Glomerular visceral epithelial cell (primary cell): Measurements from ENCODE around the gene NSDHL.
"Not testable (repeated sequence)": the region's sequence is repeated elsewhere in the genome, so short reads cannot be mapped to it uniquely, and the experiment has no call there.

Source experiments
- DNase-seq: peaks from one replicate; pipeline ENCODE4 v3.0.0-alpha.2; 2016; ENCODE audit errors: extremely low spot score

The NSDHL gene

DNA sequence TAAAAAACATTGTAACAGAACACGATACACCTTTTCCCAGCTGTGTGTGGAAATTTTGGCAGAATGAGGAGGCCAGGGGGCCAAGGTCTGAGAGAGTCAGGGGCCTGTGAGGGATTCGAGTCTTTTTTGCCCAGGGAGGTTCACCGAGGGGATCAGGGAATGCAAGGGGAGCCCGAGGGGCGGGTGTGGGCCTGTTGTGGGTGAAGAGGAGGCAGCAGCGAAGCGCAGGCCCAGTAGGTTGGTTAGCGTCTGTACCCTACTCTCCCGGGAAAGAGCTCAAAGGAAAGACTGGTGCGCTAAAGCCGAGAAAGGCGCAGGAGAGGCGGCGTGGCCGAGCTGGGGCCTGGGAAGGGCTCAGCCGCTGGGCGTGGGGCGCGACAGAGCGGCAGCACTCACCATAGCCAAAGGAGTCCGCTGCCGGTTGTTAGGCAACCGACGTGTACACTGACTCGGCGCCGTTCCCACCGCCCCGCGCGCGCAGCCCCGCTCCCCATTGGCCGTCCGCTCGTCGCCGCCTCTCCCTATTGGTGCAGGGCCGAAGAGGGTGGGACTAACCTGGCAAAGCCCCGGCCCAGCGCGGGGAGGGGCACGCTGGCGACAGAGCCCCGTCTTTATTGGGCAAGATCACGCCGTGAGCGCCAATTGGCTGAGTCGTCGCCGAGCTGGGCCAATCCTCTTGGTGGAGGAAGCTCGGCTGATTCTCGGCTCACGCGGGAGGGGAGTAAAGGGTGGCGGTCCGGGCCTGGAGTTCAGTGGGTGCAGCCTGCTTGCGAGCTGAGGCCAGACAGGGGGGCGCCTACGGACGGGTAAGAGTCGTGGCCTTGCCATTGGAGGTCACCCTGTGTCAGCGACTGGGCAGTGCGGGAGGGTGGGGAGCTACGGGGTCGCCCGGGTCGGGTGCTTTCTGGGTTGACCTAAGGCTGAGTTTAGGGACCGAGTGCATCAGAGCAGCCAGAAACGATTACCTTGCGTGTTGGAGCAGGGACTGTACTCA is at the start of gene NSDHL, which contains the start of gene CETN2:
TSS of gene NSDHL (plus strand) at position 752 of the 994 bp plus-strand sequence. CDS start 15,262 bp downstream, outside the sequence.
TSS of gene CETN2 (minus strand) at position 446 of the 994 bp plus-strand sequence. CDS start at position 399, 47 bp downstream.
- DNase-seq, result peak; percentile 94

DNA sequence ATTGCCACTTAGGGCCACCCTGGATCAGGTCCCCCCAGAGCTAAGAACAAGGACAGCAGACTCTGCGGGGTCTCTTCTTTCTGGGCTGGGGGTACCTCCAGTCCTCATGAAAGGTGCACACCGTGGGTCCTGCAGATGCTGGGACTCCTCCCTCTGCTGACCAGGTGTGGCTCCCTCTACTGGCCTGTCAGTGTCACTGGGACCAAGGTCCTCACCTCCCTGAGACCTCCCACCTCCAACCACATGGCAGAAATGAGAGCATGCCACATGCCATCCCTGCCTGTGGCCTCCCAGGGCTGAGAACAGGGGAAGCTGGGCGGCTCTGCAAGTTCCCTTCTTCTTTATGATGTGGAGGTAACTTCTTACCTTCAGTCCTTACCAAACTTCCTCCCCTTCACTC is 43.8 kb upstream of the NSDHL start:
- not testable (repeated sequence) for DNase-seq

GRCh38 chrX:152798945-152799344 is 31.9 kb upstream of the NSDHL start:
- no peak for DNase-seq

DNA sequence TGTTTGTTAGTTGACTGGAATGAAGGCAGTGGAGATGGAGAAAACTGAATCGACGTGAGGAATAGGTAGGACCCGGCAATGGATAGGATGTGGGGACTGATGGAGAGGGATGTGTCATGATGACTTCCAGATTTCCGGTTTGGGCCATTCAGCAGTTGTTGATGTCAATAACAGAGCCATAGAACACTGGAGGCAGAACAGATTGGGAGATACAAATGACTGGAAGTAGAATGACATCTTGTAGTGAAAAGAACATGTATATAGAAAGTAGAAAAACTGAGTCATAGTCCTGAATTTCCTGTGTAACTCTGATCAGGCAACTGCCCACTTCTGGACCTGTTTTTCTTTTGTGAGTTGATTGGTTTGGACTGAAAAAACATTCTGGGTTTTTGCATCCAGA is 24.8 kb upstream of the NSDHL start:
- DNase-seq, result no peak

GRCh38 chrX:152810403-152810802 is 20.5 kb upstream of the NSDHL start:
- no peak for DNase-seq

DNA sequence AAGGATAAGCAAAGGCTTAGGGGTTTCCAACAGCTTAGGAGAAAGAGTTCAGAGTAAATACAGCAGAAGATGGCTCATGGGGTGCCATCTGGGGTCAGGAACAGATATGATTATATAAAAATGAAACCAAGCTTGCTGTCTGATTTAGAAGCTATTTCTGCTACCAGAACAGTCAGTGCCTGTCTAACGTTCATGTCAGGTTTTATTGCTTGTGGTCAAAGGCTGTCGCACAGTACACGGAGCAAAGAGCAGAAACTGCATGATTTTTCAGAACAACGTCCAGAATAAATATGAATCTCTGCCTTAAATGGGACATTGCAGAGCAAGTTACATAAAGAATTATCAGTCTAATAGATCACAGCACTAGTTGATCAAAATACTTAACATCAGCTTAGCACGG is 17.7 kb upstream of the NSDHL start:
- DNase-seq, result no peak

GRCh38 chrX:152814048-152814447 is 16.8 kb upstream of the NSDHL start:
- DNase-seq, result no peak

DNA sequence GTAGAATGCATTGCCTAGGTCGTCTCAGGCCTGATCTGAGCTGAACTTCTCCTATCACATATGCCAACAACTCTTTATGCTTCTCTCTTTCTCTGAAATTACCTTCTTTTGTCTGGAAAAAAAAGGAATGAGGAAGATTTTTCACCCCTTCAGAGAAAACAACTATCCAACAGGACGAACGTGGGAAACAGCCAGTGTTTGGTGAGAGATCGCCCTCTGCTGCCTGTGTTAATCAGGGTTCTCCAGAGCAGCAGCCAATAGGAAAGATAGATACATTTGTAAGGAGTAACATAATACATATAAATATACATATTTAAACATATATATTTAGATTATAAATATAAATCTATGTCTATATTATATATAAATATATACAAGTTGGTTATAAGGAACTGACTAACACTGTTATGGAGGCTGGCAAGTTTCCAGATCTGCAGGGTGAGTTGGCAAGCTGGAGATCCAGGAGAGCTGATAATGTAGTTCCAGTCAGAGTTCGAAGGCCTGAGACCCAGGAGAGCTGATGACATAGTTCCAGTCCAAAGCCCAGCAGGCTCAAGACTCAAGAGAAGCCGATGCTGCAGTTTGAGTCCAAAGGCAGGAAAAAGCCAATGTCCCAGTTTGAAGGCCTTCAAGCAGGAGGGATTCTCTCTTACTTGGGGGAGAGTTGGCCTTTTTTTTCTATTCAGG is 13.6 kb upstream of the NSDHL start:
- peak; percentile 9 for DNase-seq

DNA sequence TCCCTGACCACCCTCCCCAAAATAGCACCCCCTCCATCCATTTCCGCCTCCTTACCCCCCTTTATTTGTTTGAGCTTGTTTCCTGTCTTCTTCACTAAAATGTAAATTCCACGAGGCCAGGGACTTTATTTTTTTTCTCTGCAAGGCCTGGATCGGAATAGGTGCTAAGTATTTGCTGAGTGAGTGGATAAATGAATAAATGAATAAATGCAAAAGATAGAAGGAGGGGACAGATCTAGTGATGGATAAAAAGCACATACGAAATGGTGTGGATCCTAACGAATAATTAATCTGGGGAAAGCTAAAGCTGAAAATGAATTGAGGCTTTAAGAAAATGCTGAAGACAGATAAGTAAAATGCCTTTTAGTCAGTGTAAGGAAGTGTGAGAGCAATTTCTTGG is 12.5 kb upstream of the NSDHL start:
- DNase-seq, result no peak

- no peak for DNase-seq
These were observed 11.6 kb upstream of the NSDHL start for GRCh38 chrX:152819266-152819665.

GRCh38 chrX:152819732-152820131 is 11.1 kb upstream of the NSDHL start:
- no peak for DNase-seq

DNA sequence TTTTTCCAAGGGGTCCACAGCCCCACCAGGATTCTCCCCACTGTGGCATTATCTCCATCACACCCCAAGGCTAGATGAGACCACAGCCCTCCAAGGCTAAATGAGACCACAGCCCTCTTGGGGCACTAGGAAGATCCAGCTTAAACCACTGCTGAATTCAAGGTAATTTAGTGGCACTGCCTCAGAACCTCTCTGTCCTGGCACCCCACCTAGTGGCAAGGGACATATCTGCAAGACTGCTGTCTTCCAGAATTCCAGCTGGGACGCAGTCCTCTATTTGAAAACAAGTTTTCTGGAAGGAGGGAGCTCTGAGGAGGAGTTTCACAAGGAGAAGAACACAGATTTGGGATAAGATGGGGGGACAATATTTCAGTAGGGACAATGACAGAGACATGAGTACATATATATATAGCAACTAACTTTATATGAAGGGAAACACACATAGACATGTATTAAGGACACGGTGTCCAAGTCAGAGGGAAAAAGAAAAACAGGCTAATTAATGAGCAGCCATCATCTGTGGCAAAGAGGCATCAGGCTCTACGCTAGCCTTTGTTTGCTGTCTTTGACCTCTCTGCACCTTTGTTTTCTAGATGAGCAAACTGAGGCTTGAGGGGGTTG is 9.6 kb upstream of the NSDHL start:
- peak; percentile 7 for DNase-seq

DNA sequence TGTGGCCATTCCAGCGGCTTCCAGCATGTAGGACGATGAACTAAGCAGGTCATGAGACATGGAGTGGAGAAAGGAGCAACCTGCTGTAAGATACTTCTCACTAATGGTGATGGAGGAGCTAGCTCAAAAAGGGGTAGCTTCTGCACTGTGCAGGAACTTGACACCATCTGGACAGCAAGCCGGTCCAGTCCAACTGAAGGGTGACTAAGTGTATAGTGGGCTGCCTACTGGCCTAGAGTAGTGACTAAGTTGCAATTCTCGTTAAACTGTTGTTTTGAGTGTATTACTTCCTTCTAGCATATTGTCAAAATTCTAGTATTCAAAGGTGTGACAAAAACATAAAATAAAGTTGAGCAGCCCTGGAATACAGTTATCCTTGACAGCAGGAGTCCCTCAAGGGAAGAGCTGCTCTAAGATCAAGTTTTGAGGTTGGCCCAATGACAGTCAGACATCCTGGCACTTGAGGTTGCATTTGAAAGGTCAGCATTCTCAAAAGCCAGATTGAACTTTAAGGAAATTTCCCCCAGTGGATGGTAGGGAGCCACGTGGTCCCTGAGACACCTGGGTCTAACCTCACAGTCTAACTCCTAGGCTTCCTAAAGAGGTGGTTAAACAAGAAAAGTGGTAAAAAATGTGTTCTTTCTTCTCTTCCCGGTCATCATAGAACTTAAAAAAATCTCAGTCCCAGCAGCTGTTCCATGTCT is 8.3 kb upstream of the NSDHL start:
- DNase-seq, result no peak

DNA sequence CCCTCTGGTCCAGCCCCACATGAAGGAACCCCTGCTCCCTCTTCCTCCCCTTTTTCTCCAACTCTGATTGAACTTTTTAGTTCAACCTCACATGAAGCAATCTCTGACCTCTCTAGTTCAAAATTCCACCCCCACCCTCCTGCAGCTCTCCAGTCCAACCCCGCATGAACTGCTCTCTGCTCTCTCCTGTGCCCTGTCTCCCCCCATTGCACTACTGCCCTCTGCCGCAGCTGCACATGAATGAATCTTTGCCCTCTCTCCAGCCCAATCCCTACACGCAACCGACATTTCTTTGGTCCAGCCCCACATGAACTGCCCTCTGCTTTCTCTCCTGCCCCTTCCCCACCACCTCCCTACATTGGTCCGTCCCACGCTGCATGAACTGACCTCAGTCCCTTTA is 7.2 kb upstream of the NSDHL start:
- DNase-seq, result no peak

- DNase-seq, result no peak
These were observed 6.0 kb upstream of the NSDHL start for GRCh38 chrX:152824841-152825374.

GRCh38 chrX:152831391-152831790 is 528 bp downstream of the NSDHL start:
- no peak for DNase-seq

GRCh38 chrX:152832520-152832919 is 1.7 kb downstream of the NSDHL start:
- DNase-seq, result no peak

DNA sequence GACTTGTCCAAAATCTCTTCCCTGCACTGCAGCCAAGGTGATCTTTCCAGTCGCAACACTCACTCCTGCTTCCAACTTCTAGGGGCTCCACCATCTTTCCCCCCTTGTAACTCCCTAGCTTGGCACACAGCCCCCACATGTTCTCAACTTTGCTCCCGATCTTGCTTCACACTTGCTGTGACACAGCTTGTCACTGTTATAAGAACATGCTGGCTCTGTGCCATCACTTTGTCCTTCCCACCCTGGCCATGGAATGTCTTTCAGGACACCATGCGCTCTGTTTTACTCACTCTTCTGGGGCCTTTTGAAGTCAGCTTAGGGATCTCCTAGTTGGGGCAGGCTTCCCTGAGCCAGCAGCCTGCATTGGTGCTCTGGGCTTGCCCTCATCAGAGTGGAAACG is 2.5 kb downstream of the NSDHL start:
- no peak for DNase-seq

DNA sequence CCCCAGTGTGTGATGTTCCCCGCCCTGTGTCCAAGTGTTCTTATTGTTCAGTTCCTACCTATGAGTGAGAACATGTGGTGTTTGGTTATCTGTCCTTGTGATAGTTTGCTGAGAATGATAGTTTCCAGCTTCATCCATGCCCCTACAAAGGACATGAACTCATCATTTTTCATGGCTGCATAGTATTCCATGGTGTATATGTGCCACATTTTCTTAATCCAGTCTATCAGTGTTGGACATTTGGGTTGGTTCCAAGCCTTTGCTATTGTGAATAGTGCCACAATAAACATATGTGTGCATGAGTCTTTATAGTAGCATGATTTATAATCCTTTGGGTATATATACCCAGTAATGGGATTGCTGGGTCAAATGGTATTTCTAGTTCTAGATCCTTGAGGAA is 4.6 kb downstream of the NSDHL start:
- not testable (repeated sequence) for DNase-seq

DNA sequence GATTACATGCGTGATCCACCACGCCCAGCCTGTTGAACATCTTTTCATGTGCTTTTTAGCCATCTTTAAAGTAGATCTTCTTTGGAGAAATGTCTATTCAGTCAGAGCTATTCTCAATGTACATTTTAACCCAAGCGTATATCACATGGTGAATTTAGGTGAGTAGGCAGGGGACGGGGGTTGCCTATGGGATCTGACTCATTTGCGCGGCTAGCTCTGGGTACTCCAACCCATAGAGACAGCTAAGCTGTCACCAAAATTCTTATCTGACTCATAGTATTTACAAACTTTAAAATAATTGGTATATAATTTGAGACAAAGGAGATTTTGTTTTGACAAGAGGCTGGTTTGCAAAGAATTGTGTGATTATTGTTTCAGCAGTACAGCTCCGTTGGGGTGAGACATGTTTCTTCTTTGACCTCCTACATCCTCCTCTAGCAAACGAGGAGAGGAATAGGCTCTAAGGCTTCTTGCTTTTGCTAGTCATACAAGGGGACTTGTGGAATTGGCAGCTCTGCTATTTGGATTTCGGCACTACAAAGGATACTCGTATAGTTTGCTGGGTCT is 12.0 kb downstream of the NSDHL start:
- no peak for DNase-seq

DNA sequence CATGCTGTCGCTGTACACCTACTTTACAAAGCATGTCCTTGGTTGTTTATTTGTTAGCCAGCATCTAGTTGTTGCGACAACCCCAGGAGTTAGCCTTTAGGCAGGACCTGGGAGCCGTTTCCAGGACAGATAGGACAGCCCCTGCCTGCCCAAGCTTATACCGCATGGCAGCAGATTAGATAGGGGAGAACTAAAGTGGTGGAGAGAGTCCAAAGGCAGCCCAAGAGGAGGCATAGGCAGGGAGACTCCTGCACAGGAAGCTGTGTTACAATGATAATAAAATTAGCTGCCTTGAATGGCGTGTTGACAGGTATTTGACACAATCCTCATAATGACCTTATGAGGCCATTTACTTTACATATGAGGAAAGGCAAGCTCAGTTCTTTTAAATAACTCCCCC is 13.0 kb downstream of the NSDHL start:
- DNase-seq, result no peak
